AG04449 (cell line): ENCODE measurements around the gene WBP1.

Experiments
- CTCF ChIA-PET: fragments of 350-600 bp; formaldehyde crosslinking; extraction: SDS; loops from one replicate; lab custom pipeline; 2021; ENCODE audit warnings: antibody characterized with exemption; lab: Yijun Ruan, JAX
- POLR2A ChIA-PET: fragments of 400-600, 350-600 bp; formaldehyde crosslinking; extraction: SDS; loops from one replicate; lab custom pipeline; 2020; ENCODE audit warnings: antibody characterized with exemption, inconsistent platforms; lab: Yijun Ruan, JAX
- DNase-seq: peaks from one replicate; pipeline ENCODE4 v3.0.0-alpha.2; 2010; ENCODE audit warnings: low read depth, low spot score
- H3K4me3 ChIP-seq: 2 replicates; pipeline ENCODE4 v1.5.1; 2011; ENCODE audit warnings: low read depth, mild to moderate bottlenecking, control low read depth, low read length
- TF ChIP-seq, protein P1 (sequence below): IDR thresholded peaks from one replicate; pipeline ENCODE4 v1.5.1; 2011; ENCODE audit warnings: mild to moderate bottlenecking, moderate library complexity, low read length, control low read depth, inconsistent platforms; ENCODE audit not compliant: insufficient read depth; ENCODE audit errors: missing control alignments

WBP1 gene

DNA sequence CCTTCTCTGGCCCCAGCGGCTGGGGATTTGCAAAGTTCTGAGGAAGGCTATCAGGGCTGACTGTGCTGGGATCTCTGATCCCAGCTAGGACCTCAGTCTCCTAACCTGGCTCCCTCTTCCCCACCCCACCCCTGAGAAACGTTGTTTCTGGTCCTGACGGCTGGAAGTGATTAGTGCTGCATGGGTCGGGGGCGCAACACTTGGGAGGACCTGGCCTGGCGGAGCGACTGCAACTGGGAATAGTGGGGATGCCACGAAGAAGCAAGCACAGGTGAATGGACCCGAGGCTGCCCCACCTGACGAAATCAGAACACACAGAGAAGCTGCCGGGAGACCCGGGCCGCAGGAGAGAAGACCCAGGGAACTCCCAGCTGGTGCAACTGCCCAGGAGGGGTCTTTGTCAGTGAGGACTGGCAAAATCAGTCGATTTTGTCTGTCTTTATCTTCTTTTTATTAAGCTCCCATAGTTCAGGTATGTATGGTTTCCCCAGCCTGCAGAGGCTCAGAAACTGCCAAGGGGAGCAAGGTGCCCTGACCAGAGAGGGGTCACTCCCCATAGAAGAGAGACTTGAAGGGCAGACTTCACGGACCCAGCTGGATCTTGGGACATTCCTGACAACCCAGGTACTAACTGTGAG lies 41.8 kb downstream of the WBP1 start:
- ChIA-PET POLR2A (interaction anchor here (1.1 to 1.3 kb wide), 2 partner anchors 17 to 28 kb away, joined by 3 to 5 read pairs; partner anchors contain the start of genes CCDC142, MRPL53 and TTC31), CTCF (interaction anchor here (1.2 to 13.6 kb wide), 3 partner anchors 10 to 87 kb away, joined by 3 to 202 read pairs (median 29); partner anchors contain the start of genes CCDC142 and TTC31)
- no peak overlapping the region; the same call in 1 of the 2 replicates for H3K4me3 ChIP-seq
- TF ChIP-seq, protein P1, sequence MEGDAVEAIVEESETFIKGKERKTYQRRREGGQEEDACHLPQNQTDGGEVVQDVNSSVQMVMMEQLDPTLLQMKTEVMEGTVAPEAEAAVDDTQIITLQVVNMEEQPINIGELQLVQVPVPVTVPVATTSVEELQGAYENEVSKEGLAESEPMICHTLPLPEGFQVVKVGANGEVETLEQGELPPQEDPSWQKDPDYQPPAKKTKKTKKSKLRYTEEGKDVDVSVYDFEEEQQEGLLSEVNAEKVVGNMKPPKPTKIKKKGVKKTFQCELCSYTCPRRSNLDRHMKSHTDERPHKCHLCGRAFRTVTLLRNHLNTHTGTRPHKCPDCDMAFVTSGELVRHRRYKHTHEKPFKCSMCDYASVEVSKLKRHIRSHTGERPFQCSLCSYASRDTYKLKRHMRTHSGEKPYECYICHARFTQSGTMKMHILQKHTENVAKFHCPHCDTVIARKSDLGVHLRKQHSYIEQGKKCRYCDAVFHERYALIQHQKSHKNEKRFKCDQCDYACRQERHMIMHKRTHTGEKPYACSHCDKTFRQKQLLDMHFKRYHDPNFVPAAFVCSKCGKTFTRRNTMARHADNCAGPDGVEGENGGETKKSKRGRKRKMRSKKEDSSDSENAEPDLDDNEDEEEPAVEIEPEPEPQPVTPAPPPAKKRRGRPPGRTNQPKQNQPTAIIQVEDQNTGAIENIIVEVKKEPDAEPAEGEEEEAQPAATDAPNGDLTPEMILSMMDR, result no peak
- DNase-seq, result no peak

DNA sequence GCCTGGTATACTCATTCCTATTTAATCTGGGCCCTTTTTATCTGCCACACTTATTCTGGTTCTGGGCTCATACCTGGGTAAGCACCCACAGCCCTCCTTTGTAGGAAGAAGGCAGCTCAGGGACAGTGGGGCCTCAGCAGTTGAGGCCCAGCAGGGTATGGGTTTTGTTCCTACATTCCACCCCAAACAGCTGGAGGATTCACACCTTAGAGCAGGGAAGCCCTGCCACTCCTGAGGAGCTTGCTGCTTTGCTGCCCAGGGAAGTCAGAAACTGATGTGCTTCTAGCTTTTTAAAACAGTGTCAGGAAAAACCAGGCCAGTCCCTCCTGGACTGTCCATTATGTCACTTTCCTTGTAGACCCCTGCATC lies 42.3 kb downstream of the WBP1 start:
- CTCF ChIA-PET, result interaction anchor here (1.2 to 13.6 kb wide), 3 partner anchors 10 to 86 kb away, joined by 3 to 202 read pairs (median 29); partner anchors contain the start of genes CCDC142 and TTC31
- H3K4me3 ChIP-seq, result no peak overlapping the region
- POLR2A ChIA-PET, result interaction anchor here (1.1 to 1.3 kb wide), 2 partner anchors 18 to 28 kb away, joined by 3 to 5 read pairs; partner anchors contain the start of genes CCDC142, MRPL53 and TTC31
- TF ChIP-seq, protein P1, result no peak
- DNase-seq, result no peak

DNA sequence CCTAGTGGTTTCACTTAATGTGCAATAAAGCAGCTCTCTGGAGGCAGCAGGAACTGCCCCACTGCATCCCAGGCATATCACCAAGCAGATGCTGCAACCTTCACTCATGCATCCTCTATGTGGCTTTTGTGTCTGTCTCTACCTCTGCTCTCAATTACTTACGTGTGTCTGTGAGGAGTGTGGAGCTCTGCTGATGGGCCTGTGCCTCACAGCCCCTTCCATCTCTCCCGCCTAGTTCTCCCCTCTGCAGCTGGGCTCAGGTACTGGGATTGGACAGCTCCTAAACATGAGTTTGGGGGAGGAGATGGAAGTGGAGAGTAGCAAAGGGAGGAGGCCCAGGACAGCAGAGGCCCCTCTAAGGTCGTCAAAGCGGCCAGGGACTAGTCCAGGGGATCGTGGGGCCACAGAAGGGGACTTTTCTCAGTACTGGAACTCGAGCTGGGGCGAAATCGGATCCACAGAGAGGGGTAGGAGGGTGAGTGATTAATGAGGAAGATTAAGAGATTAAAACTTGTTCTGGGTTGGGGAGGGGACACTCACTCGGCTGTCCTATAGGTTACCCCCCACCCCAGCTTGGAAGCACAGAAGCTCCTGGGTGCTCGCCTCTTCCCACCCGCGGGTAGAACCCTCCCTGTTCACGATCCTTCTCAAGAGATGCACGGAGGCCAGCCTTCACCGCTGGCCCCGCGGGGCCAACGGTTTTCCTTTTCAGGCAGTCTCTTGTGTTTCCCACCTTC lies 43.3 kb downstream of the WBP1 start:
- TF ChIP-seq, protein P1, result no peak
- POLR2A ChIA-PET, result no interaction called here

DNA sequence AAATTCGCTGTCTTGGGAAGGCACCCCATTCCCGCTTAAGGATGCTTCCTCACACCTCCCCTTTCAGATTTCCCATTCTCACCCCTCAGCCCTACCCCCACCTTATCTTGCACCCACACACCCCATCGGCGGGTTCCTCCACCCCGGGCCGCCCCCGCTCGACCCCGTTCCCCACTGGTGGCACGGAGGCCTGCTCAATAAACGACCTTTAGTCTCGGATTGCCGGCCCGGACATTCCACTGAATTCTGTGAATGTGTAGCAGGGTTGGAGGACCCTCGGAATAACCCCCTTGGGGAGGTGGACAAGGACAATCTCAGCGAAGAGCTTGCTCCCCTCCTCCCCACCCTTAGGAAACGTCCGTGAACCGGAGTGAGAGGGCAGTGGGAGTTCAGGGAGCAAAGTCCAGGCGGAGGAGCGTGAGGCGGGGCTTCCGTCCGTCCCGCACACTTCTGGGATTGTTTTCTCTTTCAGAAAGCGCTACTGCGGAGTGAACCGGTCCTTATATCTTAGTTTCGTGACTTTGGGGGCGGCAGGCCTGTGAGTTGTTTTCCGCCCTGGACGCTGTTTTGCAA lies 44.0 kb downstream of the WBP1 start:
- H3K4me3 ChIP-seq, result peak overlapping the region; percentile 64
- ChIA-PET CTCF (interaction anchor here (1.2 to 13.6 kb wide), 4 partner anchors 9 to 85 kb away, joined by 3 to 202 read pairs (median 22); partner anchors contain the start of genes CCDC142 and TTC31), POLR2A (no interaction called here)
- TF ChIP-seq, protein P1, result no peak
- no peak for DNase-seq

More for the DNA sequence above, 43.3 kb downstream of the WBP1 start:
- CTCF ChIA-PET, result interaction anchor here (0.7 to 13.6 kb wide), 4 partner anchors 8 to 85 kb away, joined by 3 to 202 read pairs (median 16); partner anchors contain the start of genes CCDC142 and TTC31
- H3K4me3 ChIP-seq, result peak overlapping the region; percentile 29; the same call in 1 of the 2 replicates
- no peak for DNase-seq

DNA sequence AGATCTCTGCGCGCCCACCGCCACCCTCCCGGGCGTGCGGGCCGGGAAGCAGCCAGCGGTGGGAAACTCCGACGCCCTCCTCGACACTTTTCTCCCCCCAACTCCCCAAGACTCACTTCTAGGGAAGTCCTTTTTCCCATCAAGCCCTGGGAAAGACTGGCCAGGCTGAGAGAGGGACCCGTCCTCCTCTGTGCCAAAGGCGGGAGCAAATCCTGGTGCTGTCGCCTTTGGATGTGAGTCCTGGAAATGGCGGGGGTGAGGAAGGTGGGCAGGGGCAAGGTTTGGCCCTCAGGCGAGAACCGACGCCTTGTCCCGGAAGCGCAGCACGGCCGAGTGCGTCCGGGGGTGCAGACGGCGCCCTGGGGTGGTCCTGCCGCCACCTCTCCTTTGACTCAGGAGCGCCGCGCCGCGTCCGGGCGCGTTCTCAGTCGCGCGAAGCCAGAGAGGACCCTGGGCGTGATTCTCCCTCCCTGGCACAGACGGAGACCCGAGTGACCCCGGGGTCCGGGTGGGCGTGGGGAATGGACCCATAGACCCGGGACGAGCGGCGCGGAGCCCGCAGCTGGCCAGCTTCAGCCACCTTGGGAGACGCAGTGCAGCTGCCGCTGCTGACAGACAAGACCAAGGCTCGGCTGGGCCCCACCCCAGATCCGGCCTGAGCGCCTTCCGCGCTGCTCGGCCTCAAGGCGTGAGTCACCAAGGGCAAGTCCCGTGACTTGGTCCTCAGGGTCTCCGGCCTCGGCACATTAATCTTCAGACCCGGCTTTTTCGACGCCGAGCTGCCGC lies 44.7 kb downstream of the WBP1 start:
- POLR2A ChIA-PET, result interaction anchor here (0.6 to 1.5 kb wide), 7 partner anchors 20 to 87 kb away, joined by 3 to 11 read pairs (median 3); partner anchors contain the start of genes AUP1, CCDC142, DQX1 and HTRA2
- no peak for DNase-seq
- TF ChIP-seq, protein P1, result peak; percentile 55
- CTCF ChIA-PET, result interaction anchor here (1.0 to 13.6 kb wide), 4 partner anchors 10 to 84 kb away, joined by 3 to 202 read pairs (median 20); partner anchors contain the start of genes CCDC142 and TTC31
- peak overlapping the region; percentile 64 for H3K4me3 ChIP-seq
